Lung (tissue), 13 donors: ENCODE results near the gene TMEM185B. TPM values are rescaled to one million over a fixed set of nuclear protein-coding genes. Genes with fewer than 3 reads are reported as not detected.

ENCODE experiments used
- ATAC-seq: fragments of 200-7000 bp; cut with Tn5 transposase; one replicate; pipeline ENCODE4 v1.9.1; 2020; ENCODE audit warnings: moderate number of reproducible peaks; ENCODE audit not compliant: insufficient read depth, low FRiP score
- DNase-seq, 3 donors: peaks; one replicate each; pipeline ENCODE4 v3.0.0-alpha.2; 2013 to 2017
- H3K27ac ChIP-seq, 2 donors: one replicate each; pipeline ENCODE4 v1.5.1; 2013; ENCODE audit warnings: mild to moderate bottlenecking in 2 of 2, moderate library complexity in 2 of 2, control low read depth in 1 of 2, inconsistent platforms in 1 of 2, low read depth in 1 of 2, low read length in 1 of 2
- H3K27me3 ChIP-seq, 3 donors: one replicate each; pipeline ENCODE4 v1.5.1; 2013; ENCODE audit warnings: low read length in 2 of 3; ENCODE audit not compliant: control insufficient read depth in 3 of 3, insufficient read depth in 3 of 3
- H3K36me3 ChIP-seq, 4 donors: one replicate each; pipeline ENCODE4 v1.5.1; 2013; ENCODE audit warnings: low read length in 4 of 4, mild to moderate bottlenecking in 1 of 4, moderate library complexity in 1 of 4; ENCODE audit not compliant: control insufficient read depth in 4 of 4, insufficient read depth in 4 of 4
- H3K4me1 ChIP-seq, 5 donors: one replicate each; pipeline ENCODE4 v1.5.1; 2013; ENCODE audit warnings: low read length in 5 of 5, mild to moderate bottlenecking in 2 of 5, moderate library complexity in 1 of 5; ENCODE audit not compliant: control insufficient read depth in 5 of 5, insufficient read depth in 5 of 5
- H3K4me3 ChIP-seq: one replicate; pipeline ENCODE4 v1.5.1; 2013; ENCODE audit warnings: mild to moderate bottlenecking, control low read depth, moderate library complexity
- H3K9ac ChIP-seq, 2 donors: one replicate each; pipeline ENCODE4 v1.5.1; 2013; ENCODE audit warnings: low read length in 2 of 2, control low read depth in 1 of 2; ENCODE audit not compliant: insufficient read depth in 1 of 2
- H3K9me3 ChIP-seq, 4 donors: one replicate each; pipeline ENCODE4 v1.5.1; 2013; ENCODE audit warnings: low read length in 3 of 4, mild to moderate bottlenecking in 1 of 4, moderate library complexity in 1 of 4; ENCODE audit not compliant: control insufficient read depth in 4 of 4, insufficient read depth in 3 of 4
- WGBS, 2 donors: extraction: QIAGEN DNeasy Blood & Tissue Kit; methylation state at CpG; one replicate each; pipeline ENCODE4 v1.1.7; 2013; 5-methylcytosine and 5-hydroxymethylcytosine counted together
- polyA plus RNA-seq, 2 donors: library from polyadenylated mRNA; stranded (reverse); fragments of 200-250 nt; gene quantifications; one replicate each; pipeline ENCODE4 v1.2.1, GENCODE V29; 2013
- small RNA-seq: library from RNA; depleted of rRNA; stranded (forward); fragments of <200 nt; gene quantifications from one replicate; pipeline ENCODE3, GENCODE V24; 2014; ENCODE audit warnings: low replicate concordance
- total RNA-seq, 2 donors: library from RNA; depleted of rRNA in 1 of 2; stranded (reverse); fragments of >200 nt in 1 of 2; gene quantifications; one replicate each; pipeline ENCODE4 v1.2.1, GENCODE V29; 2014 to 2021
- TF ChIP-seq, protein P1 (sequence below): IDR thresholded peaks from 2 replicates; pipeline ENCODE4 v1.5.1; 2012; ENCODE audit warnings: mild to moderate bottlenecking; ENCODE audit errors: control extremely low read depth, extremely low read depth
- donor health status: control.
- donor health status: control.
- donor health status: Bipolar disorder and iron deficiency.
- donor health status: healthy.
- donor health status: DM: yes; HTN: yes; CAD: no.

The TMEM185B gene
- total and polyA plus RNA-seq, 4 donors = 6.5 to 35.2 (median 27.1) TPM

DNA sequence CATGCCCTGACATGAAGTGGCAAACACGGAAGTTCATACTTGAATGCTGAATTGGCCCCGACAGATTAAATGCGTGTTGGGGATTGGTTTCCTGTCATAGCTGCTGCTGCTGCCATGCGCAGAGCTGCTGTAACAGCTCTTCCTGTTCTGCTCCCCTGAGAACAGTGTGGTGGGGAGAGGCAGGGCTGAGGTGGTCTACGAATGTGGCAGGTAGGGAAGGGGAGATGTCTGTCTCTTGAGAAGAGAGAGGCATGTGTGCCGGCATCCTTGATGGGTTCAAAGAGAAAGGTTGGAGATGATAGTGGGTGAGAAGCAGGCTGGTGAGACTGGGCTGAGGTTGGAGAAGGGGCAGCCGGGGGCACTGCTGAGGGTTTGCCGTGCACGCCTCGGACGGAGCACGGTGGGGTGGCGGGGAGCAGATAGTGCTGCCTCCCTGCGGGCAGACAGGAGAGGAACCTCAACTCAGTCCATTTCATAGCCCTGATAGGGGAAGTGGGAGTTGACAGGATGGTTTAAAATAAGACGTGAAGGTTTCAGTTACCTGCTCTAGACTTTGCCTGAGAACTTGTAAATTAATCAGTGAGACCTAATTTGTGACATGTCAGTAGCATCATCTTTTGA lies 46.1 kb downstream of the TMEM185B start:
- ATAC-seq (peak; percentile 60), DNase-seq (peak in 1 of 3 donors; percentile 14)
- WGBS, 2 donors = 14 to 38% methylated on average over 15 of the region's 15 CpGs
- no peak overlapping the region for H3K4me3 ChIP-seq
- no peaks in the 10 kb centered on the region for H3K27me3 ChIP-seq
- peaks cover 0 to 4% (median 3%) of the 10 kb centered on the region in 5 donors for H3K4me1 ChIP-seq
- H3K9ac ChIP-seq = no peak overlapping the region
- TF ChIP-seq, protein P1, sequence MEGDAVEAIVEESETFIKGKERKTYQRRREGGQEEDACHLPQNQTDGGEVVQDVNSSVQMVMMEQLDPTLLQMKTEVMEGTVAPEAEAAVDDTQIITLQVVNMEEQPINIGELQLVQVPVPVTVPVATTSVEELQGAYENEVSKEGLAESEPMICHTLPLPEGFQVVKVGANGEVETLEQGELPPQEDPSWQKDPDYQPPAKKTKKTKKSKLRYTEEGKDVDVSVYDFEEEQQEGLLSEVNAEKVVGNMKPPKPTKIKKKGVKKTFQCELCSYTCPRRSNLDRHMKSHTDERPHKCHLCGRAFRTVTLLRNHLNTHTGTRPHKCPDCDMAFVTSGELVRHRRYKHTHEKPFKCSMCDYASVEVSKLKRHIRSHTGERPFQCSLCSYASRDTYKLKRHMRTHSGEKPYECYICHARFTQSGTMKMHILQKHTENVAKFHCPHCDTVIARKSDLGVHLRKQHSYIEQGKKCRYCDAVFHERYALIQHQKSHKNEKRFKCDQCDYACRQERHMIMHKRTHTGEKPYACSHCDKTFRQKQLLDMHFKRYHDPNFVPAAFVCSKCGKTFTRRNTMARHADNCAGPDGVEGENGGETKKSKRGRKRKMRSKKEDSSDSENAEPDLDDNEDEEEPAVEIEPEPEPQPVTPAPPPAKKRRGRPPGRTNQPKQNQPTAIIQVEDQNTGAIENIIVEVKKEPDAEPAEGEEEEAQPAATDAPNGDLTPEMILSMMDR = peak; percentile 1
- H3K36me3 ChIP-seq = peaks cover 0 to 17% (median 7%) of the 10 kb centered on the region in 4 donors
- no peaks in the 10 kb centered on the region for H3K9me3 ChIP-seq
- H3K27ac ChIP-seq = peak overlapping the region in 1 of 2 donors; percentile 77

DNA sequence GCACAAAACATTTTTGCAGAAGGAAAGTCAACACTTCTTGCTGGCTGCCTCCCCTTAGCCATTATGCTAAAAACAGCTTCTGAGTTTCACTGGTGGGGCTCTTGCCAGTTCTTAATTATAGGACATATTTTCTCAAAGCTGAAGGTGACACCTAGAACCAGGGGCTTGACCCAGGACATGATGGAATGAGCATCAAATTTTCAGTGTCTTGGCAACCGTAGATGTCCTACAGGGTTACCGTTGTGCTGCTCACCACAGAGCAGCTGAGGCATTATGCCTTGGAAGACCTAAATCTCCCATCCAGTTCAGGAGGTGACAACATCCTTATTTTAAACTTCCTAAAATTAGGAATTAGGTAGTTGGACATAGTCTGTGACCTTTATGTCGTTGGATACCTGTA lies 46.7 kb downstream of the TMEM185B start:
- no peak for DNase-seq
- TF ChIP-seq, protein P1 = no peak
- no peak overlapping the region for H3K27ac ChIP-seq
- 44 to 61% methylated on average over 3 of the region's 3 CpGs for WGBS, 2 donors
- no peak overlapping the region for H3K4me3 ChIP-seq
- no peak overlapping the region for H3K9ac ChIP-seq
- H3K4me1 ChIP-seq = peaks cover 0 to 3% (median 2%) of the 10 kb centered on the region in 5 donors
- no peak for ATAC-seq
- no peaks in the 10 kb centered on the region for H3K9me3 ChIP-seq
- H3K36me3 ChIP-seq = peaks cover 0 to 17% (median 6%) of the 10 kb centered on the region in 4 donors
- no peaks in the 10 kb centered on the region for H3K27me3 ChIP-seq

DNA sequence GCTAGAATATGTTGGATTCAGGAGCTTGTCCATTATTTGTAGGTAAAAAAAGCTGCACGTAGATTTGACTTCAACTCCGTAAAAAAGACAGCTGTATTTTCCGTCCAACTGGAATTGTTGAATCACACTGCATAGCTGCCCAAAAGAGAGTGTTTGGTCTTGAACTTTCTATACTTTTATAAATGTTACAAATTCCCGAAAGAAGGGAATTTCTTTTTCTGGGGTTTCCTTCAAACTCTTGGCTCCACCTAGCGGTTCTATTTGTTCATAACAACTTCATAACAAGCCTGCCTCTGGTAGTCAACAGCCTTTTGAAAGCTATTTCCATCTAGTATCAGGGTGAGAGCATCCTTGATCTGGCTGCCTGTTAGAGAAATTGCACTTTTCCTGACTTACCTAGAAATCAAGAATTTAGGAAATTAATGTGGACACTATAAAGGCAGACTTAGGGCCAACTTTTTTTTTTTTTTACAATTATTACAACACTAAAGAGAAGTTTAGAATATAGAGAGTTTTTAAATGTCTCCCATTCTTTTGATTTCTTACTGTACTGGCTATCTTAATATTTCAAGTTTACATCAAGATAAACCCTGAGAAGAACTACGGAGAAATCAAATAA lies 48.1 kb downstream of the TMEM185B start:
- 27 to 33% methylated on average over 6 of the region's 6 CpGs for WGBS, 2 donors
- DNase-seq (peak; percentile 29 to 87 (median 87)), ATAC-seq (peak; percentile 42)
- H3K4me3 ChIP-seq = no peak overlapping the region
- no peaks in the 10 kb centered on the region for H3K27me3 ChIP-seq
- H3K4me1 ChIP-seq = peaks cover 0 to 3% (median 2%) of the 10 kb centered on the region in 5 donors
- no peaks in the 10 kb centered on the region for H3K9me3 ChIP-seq
- no peak overlapping the region for H3K27ac ChIP-seq
- TF ChIP-seq, protein P1 = peak; percentile 41
- peaks cover 0 to 11% (median 6%) of the 10 kb centered on the region in 4 donors for H3K36me3 ChIP-seq
- H3K9ac ChIP-seq = no peak overlapping the region

Small RNA genes lying within 50 kb of the gene (small RNA-seq; reads per million reads assigned to genes)
- gene MTND4LP14 (not detected), gene RF00019 (not detected)

Other genes starting within 250 kb of the TMEM185B start
- 100 to 1,000 TPM in 1 of 2 donors, 10 to 100 TPM in 1; 45.2 to 101 TPM for gene EPB41L5, start 210.3 kb downstream of the TMEM185B start, total RNA-seq
- 10 to 100 TPM; 14.7 to 17.4 TPM for gene EPB41L5, start 210.3 kb downstream of the TMEM185B start, polyA plus RNA-seq
- 100 to 1,000 TPM in 1 of 2 donors, 10 to 100 TPM in 1; 53.8 to 100 TPM for gene RALB, start 29.5 kb upstream of the TMEM185B start, total RNA-seq
- 100 to 1,000 TPM in 1 of 2 donors, 10 to 100 TPM in 1; 34.6 to 111 TPM for gene RALB, start 29.5 kb upstream of the TMEM185B start, polyA plus RNA-seq
- 1 to 10 TPM in 1 of 2 donors, under 1 TPM in 1; 0.97 to 7.8 TPM for gene INHBB, start 122.7 kb upstream of the TMEM185B start, total RNA-seq
- gene INHBB, start 122.7 kb upstream of the TMEM185B start, polyA plus RNA-seq = 1 to 10 TPM; 5.4 to 6.2 TPM